Measurements from ENCODE around the gene CD209.

CD209 gene

DNA sequence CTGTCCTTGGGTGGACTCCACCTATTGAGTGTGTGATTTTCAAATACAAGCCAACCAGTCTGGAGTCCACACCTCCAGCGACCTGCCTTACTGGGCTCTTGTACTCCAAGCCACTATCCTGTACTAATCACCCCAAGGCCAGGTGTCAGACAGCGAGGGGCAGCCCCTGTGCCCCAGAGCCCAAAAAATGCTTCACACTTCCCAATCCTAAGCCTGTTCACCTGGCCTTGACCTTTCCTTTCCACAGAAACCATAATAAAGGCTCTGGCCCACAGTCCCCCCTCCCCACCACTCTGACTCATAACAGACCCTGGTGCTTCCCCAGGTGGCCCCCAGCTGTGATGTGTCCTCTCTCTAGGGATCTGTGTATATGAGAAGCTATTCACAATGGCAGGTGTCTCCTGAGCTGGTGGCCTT lies 3.9 kb downstream of the CD209 start:
- no peak overlapping the region for H3K4me3 ChIP-seq (ENCODE audit: low read depth, low read length)
- TF ChIP-seq, protein P1, sequence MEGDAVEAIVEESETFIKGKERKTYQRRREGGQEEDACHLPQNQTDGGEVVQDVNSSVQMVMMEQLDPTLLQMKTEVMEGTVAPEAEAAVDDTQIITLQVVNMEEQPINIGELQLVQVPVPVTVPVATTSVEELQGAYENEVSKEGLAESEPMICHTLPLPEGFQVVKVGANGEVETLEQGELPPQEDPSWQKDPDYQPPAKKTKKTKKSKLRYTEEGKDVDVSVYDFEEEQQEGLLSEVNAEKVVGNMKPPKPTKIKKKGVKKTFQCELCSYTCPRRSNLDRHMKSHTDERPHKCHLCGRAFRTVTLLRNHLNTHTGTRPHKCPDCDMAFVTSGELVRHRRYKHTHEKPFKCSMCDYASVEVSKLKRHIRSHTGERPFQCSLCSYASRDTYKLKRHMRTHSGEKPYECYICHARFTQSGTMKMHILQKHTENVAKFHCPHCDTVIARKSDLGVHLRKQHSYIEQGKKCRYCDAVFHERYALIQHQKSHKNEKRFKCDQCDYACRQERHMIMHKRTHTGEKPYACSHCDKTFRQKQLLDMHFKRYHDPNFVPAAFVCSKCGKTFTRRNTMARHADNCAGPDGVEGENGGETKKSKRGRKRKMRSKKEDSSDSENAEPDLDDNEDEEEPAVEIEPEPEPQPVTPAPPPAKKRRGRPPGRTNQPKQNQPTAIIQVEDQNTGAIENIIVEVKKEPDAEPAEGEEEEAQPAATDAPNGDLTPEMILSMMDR (IDR thresholded peaks at IDR 0.05; ENCODE audit: borderline replicate concordance, insufficient read depth, low read depth, low read length) = no peak

GRCh38 chr19:7742991-7743390 lies 4.3 kb downstream of the CD209 start:
- TF ChIP-seq, protein P1 (IDR thresholded peaks at IDR 0.05; ENCODE audit: borderline replicate concordance, insufficient read depth, low read depth, low read length) = no peak
- H3K4me3 ChIP-seq (ENCODE audit: low read depth, low read length) = no peak overlapping the region

- H3K4me3 ChIP-seq (ENCODE audit: low read depth, low read length) = no peak overlapping the region
- TF ChIP-seq, protein P1 (IDR thresholded peaks at IDR 0.05; ENCODE audit: borderline replicate concordance, insufficient read depth, low read depth, low read length) = no peak
Measured at GRCh38 chr19:7742575-7742974, 4.8 kb downstream of the CD209 start.

DNA sequence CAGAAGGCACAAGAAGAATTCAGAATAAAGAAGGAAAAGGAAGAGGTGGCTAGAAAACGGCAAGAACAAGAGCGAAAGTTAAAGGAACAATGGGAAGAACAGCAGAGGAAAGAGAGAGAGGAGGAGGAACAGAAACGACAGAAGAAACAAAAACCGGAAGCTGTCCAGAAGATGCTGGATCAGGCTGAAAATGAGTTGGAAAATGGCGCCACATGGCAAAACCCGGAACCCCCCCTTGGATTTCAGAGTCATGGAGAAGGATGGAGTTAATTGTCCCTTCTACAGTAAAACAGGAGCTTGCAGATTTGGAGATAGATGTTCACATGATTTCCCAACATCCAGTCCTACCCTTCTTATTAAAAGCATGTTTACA lies 6.7 kb downstream of the CD209 start:
- TF ChIP-seq, protein P1 (IDR thresholded peaks at IDR 0.05; ENCODE audit: borderline replicate concordance, insufficient read depth, low read depth, low read length) = no peak

DNA sequence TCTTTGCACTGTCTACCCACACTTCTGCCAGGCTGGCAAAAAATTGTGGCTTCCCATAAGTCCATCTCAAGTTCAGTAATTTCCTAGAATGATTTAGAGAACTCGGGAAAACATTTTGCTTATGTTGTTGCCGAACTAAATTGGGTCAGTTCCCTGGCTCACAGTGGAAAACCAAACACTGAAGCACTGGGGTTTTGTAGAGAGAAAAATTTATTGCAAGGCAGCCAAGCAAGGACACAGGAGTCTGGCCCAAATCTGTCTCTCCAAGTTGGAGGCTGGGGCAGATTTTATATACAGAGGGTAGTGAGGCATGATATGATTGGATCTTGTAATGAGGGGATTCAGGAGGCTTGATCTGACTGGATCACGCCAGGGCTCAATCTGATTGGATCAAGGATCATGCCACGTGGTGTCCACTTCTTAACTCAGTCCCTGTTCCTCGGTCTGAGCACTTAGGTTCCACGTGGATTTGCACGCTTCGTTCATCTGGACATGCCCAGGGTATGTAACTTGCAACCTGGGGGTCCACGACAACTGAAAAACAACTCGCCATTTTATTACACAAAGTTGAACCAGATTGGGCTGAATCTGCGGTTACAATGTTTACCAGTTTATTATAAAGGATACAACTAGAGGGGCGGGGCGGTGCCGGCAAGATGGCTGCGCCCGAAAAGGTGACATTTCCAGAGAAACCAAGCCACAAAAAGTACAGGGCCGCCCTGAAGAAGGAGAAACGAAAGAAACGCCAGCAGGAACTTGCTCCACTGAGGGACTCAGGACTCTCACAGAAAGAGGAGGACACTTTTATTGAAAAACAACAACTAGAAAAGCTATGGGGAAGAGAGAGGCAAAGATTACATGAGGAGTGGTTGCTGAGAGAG lies 7.3 kb downstream of the CD209 start:
- TF ChIP-seq, protein P1 (IDR thresholded peaks at IDR 0.05; ENCODE audit: borderline replicate concordance, insufficient read depth, low read depth, low read length) = no peak
- no peak overlapping the region for H3K4me3 ChIP-seq (ENCODE audit: low read depth, low read length)

More for the DNA sequence above, 6.7 kb downstream of the CD209 start:
- no peak overlapping the region for H3K4me3 ChIP-seq (ENCODE audit: low read depth, low read length)

- H3K4me3 ChIP-seq (ENCODE audit: low read depth, low read length) = no peak overlapping the region
- TF ChIP-seq, protein P1 (IDR thresholded peaks at IDR 0.05; ENCODE audit: borderline replicate concordance, insufficient read depth, low read depth, low read length) = no peak
Measured at GRCh38 chr19:7739211-7739755, 8.1 kb downstream of the CD209 start.

DNA sequence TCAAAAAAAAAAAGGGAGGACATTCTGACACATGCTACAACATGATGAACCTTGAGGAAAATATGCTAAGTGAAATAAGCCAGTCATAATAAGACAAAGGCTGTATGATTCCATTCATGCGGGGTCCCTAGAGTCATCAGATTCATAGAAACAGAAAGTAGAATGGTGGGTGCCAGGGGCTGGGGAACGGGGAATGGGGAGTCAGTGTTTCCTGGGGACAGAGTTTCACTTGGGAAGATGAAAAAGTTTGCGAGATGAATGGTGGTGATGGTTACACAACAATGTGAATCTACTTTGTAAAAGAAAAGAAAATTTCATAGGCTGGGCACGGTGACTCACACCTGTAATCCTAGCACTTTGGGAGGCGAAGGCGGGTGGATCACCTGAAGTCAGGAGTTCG lies 9.3 kb downstream of the CD209 start:
- TF ChIP-seq, protein P1 (IDR thresholded peaks at IDR 0.05; ENCODE audit: borderline replicate concordance, insufficient read depth, low read depth, low read length) = no peak

More for the DNA sequence above, 9.3 kb downstream of the CD209 start:
- no peak overlapping the region for H3K4me3 ChIP-seq (ENCODE audit: low read depth, low read length)

Measured in GM12875 (cell line).